NCI-H128 (cell line): Measurements from ENCODE around the gene C12orf54.
"Not testable (repeated sequence)": the region's sequence is repeated elsewhere in the genome, so short reads cannot be mapped to it uniquely, and the experiment has no call there.

Experiments
- DNase-seq: peaks from one replicate; lab custom pipeline; 2025; ENCODE audit not compliant: unreplicated experiment; lab: John Stamatoyannopoulos, UW

The C12orf54 gene

GRCh38 chr12:48506836-48507235 lies 24.5 kb downstream of the C12orf54 start:
- DNase-seq, result not testable (repeated sequence)

- no peak for DNase-seq
Observed at GRCh38 chr12:48508987-48509386, 26.7 kb downstream of the C12orf54 start.

GRCh38 chr12:48510111-48510510 lies 27.8 kb downstream of the C12orf54 start:
- no peak for DNase-seq

GRCh38 chr12:48512855-48513254 lies 30.6 kb downstream of the C12orf54 start:
- no peak for DNase-seq

- DNase-seq, result no peak
Observed at GRCh38 chr12:48514728-48515127, 32.4 kb downstream of the C12orf54 start.

DNA sequence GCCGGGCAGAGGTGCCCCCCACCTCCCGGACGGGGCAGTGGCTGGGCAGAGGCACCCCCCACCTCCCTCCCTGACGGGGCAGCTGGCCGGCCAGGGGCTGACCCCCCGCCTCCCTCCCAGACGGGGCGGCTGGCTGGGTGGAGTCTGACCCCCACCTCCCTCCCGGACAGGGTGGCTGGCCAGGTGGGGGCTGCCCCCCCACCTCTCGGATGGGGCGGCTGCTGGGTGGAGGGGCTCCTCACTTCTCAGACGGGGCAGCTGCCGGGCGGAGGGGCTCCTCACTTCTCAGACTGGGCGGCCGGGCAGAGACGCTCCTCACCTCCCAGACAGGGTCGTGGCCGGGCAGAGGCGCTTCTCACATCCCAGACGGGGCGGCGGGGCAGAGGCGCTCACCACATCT lies 38.1 kb downstream of the C12orf54 start:
- not testable (repeated sequence) for DNase-seq

DNA sequence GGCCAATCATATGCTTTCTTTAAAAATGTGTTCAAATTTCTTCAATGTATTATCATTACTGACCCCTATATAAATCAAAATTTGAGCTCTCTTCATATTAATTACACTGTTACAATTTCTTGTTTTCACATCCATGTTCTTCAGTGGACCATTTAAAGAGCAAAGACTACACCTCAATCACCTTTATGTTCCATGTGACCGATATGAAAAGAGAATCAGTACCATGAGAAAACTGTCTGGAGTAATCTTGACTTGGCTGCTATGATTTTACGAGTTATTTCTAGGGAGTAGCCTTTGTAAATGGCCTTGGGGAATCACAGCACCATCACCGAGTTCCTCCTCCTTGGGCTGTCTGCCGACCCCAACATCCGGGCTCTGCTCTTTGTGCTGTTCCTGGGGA lies 43.0 kb downstream of the C12orf54 start, which contains the start of gene OR8S1:
Gene OR8S1, plus strand, starts transcription at position 301 of the 400 bp plus-strand sequence. Its CDS starts 0 bp downstream, at position 301.
- no peak for DNase-seq

DNA sequence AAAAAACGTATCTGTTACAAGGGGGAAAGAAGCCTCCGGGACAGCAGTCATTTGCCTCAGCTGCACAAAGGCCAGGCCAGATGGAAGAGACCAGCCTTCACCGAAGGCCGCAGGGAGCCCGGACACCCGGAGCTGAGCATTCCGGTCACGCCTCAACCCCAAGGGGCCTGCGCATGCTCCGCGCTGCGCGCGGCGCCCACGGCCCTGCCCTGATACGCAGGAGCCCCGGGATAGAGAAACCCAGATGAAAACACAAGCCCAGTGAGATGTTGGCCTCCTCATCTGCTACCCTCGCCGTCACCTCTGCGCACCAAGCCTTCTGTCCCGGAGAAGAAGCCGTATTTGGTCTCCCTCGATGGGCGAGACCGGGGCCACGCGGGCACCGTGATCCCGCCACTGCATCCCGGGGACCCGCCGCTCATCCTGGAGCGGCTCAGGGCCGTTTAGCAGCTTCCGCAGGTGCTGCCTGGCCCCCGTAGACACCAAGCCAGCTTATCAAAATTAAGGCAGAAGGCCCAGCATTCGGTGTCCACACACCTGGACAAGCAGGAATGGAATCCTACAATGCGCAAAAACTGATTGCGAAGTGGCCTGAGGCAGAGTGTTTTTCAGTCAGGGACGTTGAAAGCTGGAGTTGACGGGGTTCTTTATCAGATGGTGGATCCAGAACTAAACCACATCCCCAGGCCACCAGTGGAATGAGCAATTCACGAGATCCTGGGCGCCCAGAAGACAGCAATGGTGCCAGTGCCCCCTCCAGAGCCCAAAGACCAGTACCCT lies 45.8 kb downstream of the C12orf54 start:
- no peak for DNase-seq

GRCh38 chr12:48532601-48533000 lies 50.3 kb downstream of the C12orf54 start:
- DNase-seq, result no peak

GRCh38 chr12:48536602-48537001 lies 54.3 kb downstream of the C12orf54 start:
- DNase-seq, result no peak

DNA sequence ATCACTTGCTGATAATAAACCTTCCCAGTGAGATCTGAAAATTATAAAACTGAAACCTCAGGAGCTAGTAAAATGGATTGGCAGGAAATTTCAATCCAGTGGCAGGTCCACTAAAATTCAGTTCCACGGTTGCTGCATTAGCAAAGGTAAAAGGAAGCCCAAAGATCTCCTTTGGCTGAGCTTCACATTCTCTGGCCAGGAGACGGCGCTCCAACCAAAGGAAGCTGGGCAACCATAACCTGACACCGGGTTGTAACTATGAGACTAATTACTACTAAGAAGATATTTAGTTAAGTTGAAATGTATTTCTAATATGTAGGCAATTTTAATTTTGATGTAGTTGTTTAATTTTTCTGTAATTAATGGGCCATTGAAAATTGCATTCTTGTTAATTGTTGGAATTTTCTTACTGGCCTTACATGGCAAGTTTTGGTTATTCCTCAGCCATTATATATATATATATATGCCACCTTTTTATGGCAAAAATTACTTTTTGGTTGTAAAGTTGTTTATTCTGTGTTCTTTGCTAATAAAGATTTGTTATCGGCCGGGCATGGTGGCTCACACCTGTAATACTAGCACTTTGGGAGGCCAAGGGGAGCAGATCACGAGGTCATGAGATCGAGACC lies 60.1 kb downstream of the C12orf54 start:
- peak; percentile 10 for DNase-seq

DNA sequence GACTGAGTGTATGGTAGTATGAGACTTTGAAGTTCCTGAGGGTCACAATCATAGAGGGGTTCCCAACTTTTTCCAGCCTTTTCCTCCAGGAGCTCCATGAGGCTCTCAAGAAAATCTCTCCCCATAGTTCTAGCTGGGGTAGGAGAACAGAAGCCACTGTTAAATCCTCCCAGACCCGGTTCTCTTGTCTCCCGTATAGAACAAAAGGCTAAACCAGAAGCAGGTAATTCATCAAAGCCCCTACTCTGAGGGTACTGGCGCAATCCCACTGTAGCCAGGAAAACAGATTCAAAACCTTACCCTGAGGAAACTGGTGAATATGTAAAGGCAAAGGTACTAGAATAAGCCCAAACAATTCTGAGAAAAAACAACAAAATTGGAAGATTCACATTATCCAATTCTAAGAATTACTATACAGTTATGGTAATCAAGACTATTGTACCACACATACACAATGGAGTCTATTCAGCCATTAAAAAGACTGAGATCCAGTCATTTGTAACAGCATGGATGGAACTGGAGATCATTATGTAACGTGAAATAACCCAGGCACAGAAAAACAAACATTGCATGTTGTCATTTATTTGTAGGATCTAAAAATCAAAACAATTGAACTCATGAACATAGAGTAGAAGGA lies 63.7 kb downstream of the C12orf54 start:
- DNase-seq, result no peak
